Measurements from ENCODE around the gene PAPPA. TPM values are rescaled to one million over a fixed set of nuclear protein-coding genes. Genes with fewer than 3 reads are reported as not detected.

PAPPA gene
- total RNA-seq, 2 donors from 2014 or later: 1.8 to 5.7 TPM

DNA sequence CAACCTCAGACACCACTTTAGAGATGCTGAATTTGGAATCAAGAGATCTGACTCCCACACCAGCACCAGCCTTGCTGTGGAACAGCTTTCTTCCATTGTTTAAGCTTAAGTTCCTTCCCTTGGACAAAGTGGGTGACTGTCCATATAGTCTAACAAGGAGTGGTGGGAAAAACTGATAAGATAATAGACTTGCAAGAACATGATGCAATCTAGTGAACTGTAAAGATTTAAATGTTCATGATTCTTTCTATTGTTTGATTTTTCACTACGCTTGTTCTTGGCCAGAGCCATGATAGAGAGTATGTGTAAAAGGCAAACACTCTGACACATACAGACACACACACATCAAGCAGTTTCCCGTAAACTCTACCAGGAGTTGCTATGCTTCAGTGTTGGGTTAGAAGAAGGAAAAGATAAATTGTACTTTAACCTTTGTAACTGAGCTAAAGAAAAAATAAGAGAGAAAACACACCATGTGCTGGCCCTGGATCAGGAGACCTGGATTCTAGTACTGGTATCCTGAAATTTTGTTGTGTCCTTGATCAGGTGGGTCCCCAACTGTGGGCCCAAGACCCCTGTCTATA lies 94.3 kb downstream of the PAPPA start:
- H3K27ac ChIP-seq: no peak overlapping the region
- DNase-seq (ENCODE audit: low spot score): no peak
- TF ChIP-seq, protein P1, sequence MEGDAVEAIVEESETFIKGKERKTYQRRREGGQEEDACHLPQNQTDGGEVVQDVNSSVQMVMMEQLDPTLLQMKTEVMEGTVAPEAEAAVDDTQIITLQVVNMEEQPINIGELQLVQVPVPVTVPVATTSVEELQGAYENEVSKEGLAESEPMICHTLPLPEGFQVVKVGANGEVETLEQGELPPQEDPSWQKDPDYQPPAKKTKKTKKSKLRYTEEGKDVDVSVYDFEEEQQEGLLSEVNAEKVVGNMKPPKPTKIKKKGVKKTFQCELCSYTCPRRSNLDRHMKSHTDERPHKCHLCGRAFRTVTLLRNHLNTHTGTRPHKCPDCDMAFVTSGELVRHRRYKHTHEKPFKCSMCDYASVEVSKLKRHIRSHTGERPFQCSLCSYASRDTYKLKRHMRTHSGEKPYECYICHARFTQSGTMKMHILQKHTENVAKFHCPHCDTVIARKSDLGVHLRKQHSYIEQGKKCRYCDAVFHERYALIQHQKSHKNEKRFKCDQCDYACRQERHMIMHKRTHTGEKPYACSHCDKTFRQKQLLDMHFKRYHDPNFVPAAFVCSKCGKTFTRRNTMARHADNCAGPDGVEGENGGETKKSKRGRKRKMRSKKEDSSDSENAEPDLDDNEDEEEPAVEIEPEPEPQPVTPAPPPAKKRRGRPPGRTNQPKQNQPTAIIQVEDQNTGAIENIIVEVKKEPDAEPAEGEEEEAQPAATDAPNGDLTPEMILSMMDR (IDR thresholded peaks at IDR 0.05): no peak
- H3K9me3 ChIP-seq: no peaks in the 10 kb centered on the region
- no peaks in the 10 kb centered on the region for H3K36me3 ChIP-seq
- H3K4me1 ChIP-seq: no peaks in the 10 kb centered on the region
- no peaks in the 10 kb centered on the region for H3K27me3 ChIP-seq
- H3K4me3 ChIP-seq: no peak overlapping the region

DNA sequence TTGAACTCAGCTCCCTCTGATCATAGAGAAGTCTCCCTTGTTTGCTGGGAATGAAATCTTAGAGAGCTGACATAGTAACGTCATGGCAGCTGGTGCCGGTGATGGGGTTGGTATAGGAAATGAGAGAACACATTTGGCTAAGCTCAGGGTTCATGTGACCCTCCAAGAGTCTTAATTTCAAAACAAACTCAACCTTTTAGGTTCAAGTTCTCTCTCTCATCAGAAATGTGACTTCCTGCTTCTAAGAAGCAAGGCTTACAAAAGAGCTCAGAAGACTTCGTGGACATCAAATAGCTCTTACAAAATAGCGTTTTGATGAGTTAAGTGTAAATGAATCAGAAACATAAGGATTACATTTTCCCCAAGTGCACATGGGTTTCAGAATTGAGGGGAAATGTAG lies 97.3 kb downstream of the PAPPA start:
- no peaks in the 10 kb centered on the region for H3K4me1 ChIP-seq
- DNase-seq (ENCODE audit: low spot score): no peak
- H3K9me3 ChIP-seq: no peaks in the 10 kb centered on the region
- TF ChIP-seq, protein P1 (IDR thresholded peaks at IDR 0.05): no peak
- no peak overlapping the region for H3K4me3 ChIP-seq
- no peak overlapping the region for H3K27ac ChIP-seq
- no peaks in the 10 kb centered on the region for H3K36me3 ChIP-seq
- H3K27me3 ChIP-seq: no peaks in the 10 kb centered on the region

DNA sequence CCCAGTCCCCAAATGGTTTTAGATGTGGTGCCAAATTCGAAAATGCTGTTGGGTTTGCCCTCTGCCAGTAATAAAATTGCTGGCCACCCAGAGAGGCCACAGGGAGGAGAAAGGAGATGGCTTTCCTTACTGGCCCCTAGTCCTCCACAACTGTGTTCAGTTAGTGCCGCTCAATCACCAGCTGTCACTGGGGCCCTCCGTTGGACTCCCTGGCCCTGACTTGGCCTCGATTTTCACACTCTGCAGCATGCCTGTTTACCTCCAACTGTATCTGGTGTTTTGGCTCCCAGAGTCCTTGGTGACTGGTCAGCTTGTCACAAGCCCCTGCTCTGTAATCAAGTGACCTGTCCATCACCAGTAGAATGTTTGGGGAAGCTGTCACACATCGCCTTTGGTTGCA lies 97.8 kb downstream of the PAPPA start:
- Histone ChIP-seq H3K27me3 (no peaks in the 10 kb centered on the region), H3K4me1 (no peaks in the 10 kb centered on the region), H3K4me3 (no peak overlapping the region), H3K9me3 (no peaks in the 10 kb centered on the region), H3K27ac (no peak overlapping the region), H3K36me3 (no peaks in the 10 kb centered on the region)
- DNase-seq (ENCODE audit: low spot score): no peak
- TF ChIP-seq, protein P1 (IDR thresholded peaks at IDR 0.05): no peak

DNA sequence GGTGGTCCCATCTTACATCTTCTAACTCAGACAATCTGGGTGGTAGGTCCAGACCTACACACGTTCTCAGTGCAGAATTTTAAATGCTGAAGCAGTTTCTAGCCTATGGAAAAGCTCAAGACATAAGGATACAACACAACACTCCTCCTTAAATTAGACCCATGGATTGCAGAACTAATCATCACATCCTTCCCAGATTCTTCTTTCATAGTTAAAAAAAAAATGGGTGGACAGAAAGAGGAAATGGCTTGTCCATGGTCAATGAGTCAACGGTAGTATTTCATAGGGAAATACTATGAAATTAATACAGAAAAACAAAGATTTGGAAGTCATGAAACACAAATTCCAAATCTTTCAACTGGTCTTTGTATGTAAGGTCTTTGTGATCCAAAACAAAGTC lies 106.9 kb downstream of the PAPPA start:
- no peaks in the 10 kb centered on the region for H3K36me3 ChIP-seq
- no peaks in the 10 kb centered on the region for H3K27me3 ChIP-seq
- H3K4me3 ChIP-seq: no peak overlapping the region
- no peak overlapping the region for H3K27ac ChIP-seq
- no peak for DNase-seq (ENCODE audit: low spot score)
- TF ChIP-seq, protein P1 (IDR thresholded peaks at IDR 0.05): no peak
- H3K4me1 ChIP-seq: no peaks in the 10 kb centered on the region
- H3K9me3 ChIP-seq: no peaks in the 10 kb centered on the region

DNA sequence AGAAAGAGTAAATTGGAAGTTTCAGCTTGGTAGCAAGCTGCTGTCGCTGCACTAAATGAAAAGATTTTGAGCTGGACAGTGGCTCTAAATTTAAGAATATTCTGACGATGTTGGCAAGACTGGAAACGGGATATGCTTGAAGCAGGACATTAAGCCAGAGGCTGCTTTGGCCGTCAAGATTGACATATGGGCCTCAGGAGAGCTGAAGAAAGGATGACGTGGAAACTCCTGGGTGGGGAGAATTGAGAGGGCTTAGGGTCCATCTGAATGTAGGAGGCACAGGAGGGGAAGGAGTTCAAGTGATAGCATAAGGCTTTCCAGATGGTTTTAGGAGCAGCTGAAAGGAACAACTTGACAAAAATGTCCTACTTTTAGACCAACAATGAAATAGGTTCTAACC lies 108.9 kb downstream of the PAPPA start:
- Histone ChIP-seq H3K9me3 (no peaks in the 10 kb centered on the region), H3K27ac (no peak overlapping the region), H3K36me3 (no peaks in the 10 kb centered on the region), H3K27me3 (no peaks in the 10 kb centered on the region), H3K4me3 (no peak overlapping the region), H3K4me1 (no peaks in the 10 kb centered on the region)
- TF ChIP-seq, protein P1 (IDR thresholded peaks at IDR 0.05): no peak
- no peak for DNase-seq (ENCODE audit: low spot score)

DNA sequence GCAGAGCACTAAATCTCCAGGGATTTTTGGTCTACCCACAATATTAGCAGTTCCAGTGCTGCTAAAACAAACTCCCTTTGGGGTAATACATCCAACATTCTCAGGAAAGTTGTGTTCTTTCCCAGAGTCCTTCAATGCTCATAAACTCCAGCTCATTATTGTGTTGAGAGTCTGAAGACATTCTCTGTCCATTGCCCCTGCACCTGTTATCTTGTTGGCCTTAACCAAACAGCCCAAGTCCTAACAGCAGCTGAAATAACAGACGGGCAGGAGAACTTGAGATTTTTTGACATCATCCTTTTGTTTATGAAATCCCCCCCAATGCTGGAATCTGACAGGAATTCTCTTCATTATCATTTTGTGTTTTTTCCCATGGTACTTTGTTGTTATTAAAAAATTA lies 110.8 kb downstream of the PAPPA start:
- Histone ChIP-seq H3K36me3 (no peaks in the 10 kb centered on the region), H3K27me3 (no peaks in the 10 kb centered on the region), H3K27ac (no peak overlapping the region), H3K4me3 (no peak overlapping the region), H3K9me3 (no peaks in the 10 kb centered on the region), H3K4me1 (no peaks in the 10 kb centered on the region)
- TF ChIP-seq, protein P1 (IDR thresholded peaks at IDR 0.05): no peak
- no peak for DNase-seq (ENCODE audit: low spot score)
